WERI-Rb-1 (cell line): ENCODE data around the gene FBLN2.

Experiments used
- DNase-seq: peaks from one replicate; pipeline ENCODE4 v3.0.0-alpha.2; 2020
- H3K27ac ChIP-seq: fragments of 250-450 bp; sonication (Bioruptor Pico); 2 replicates; pipeline ENCODE4 v1.5.1; 2020; ENCODE audit warnings: mild to moderate bottlenecking, moderate library complexity
- H3K27me3 ChIP-seq: fragments of 250-450 bp; sonication (Bioruptor Pico); 2 replicates; pipeline ENCODE4 v1.5.1; 2021; ENCODE audit warnings: mild to moderate bottlenecking, low read depth, moderate library complexity; ENCODE audit not compliant: insufficient read depth, severe bottlenecking
- H3K36me3 ChIP-seq: fragments of 250-450 bp; sonication (Bioruptor Pico); 2 replicates; pipeline ENCODE4 v1.5.1; 2020; ENCODE audit warnings: mild to moderate bottlenecking, moderate library complexity
- H3K4me3 ChIP-seq: 2 replicates; pipeline ENCODE4 v1.5.1; 2011; ENCODE audit warnings: low read depth, mild to moderate bottlenecking, control low read depth, low read length
- H3K9me3 ChIP-seq: fragments of 250-450 bp; sonication (Bioruptor Pico); 2 replicates; pipeline ENCODE4 v1.5.1; 2021; ENCODE audit warnings: mild to moderate bottlenecking, moderate library complexity; ENCODE audit not compliant: severe bottlenecking
- CTCF ChIP-seq: IDR thresholded peaks from 2 replicates; pipeline ENCODE4 v1.5.1; 2011; ENCODE audit warnings: low read depth, mild to moderate bottlenecking, control low read depth, inconsistent platforms, low read length

The FBLN2 gene

GRCh38 chr3:13565581-13566452 is 16.9 kb downstream of the FBLN2 start:
- no peaks in the 10 kb centered on the region for H3K9me3 ChIP-seq
- TF ChIP-seq CTCF, result no peak
- no peak overlapping the region for H3K4me3 ChIP-seq
- DNase-seq, result no peak
- H3K27me3 ChIP-seq, result no peaks in the 10 kb centered on the region
- H3K36me3 ChIP-seq, result no peaks in the 10 kb centered on the region
- H3K27ac ChIP-seq, result no peak overlapping the region

- no peak overlapping the region for H3K27ac ChIP-seq
- H3K9me3 ChIP-seq, result no peaks in the 10 kb centered on the region
- H3K27me3 ChIP-seq, result no peaks in the 10 kb centered on the region
- no peak for TF ChIP-seq CTCF
- no peak for DNase-seq
- no peaks in the 10 kb centered on the region for H3K36me3 ChIP-seq
- no peak overlapping the region for H3K4me3 ChIP-seq
These were observed 17.5 kb downstream of the FBLN2 start for GRCh38 chr3:13566453-13566748.

- Histone ChIP-seq H3K36me3 (no peaks in the 10 kb centered on the region), H3K27me3 (no peaks in the 10 kb centered on the region)
These were observed 17.9 kb downstream of the FBLN2 start for GRCh38 chr3:13566769-13567310.

GRCh38 chr3:13567684-13568514 is 19.0 kb downstream of the FBLN2 start:
- H3K27ac ChIP-seq, result no peak overlapping the region
- H3K27me3 ChIP-seq, result no peaks in the 10 kb centered on the region
- no peaks in the 10 kb centered on the region for H3K9me3 ChIP-seq
- DNase-seq, result no peak
- TF ChIP-seq CTCF, result no peak
- H3K4me3 ChIP-seq, result no peak overlapping the region
- no peaks in the 10 kb centered on the region for H3K36me3 ChIP-seq

More at GRCh38 chr3:13566769-13567310, 17.9 kb downstream of the FBLN2 start:
- TF ChIP-seq CTCF, result no peak
- no peak overlapping the region for H3K4me3 ChIP-seq
- DNase-seq, result no peak
- no peak overlapping the region for H3K27ac ChIP-seq
- H3K9me3 ChIP-seq, result no peaks in the 10 kb centered on the region

- Histone ChIP-seq H3K36me3 (no peaks in the 10 kb centered on the region), H3K4me3 (no peak overlapping the region), H3K9me3 (no peaks in the 10 kb centered on the region), H3K27ac (no peak overlapping the region), H3K27me3 (no peaks in the 10 kb centered on the region)
- no peak for DNase-seq
- TF ChIP-seq CTCF, result no peak
These were observed 19.6 kb downstream of the FBLN2 start for GRCh38 chr3:13568515-13569028.
